SH-SY5Y (cell line): ENCODE results near the gene GJB2.

Experiments
- GATA2 ChIP-seq: IDR thresholded peaks from 2 replicates; pipeline ENCODE4 v1.6.1; 2011; ENCODE audit warnings: mild to moderate bottlenecking, low read depth, low read length
- GATA3 ChIP-seq: IDR thresholded peaks from 2 replicates; pipeline ENCODE4 v1.6.1; 2011; ENCODE audit warnings: low read depth, mild to moderate bottlenecking, low read length, moderate library complexity

DNA sequence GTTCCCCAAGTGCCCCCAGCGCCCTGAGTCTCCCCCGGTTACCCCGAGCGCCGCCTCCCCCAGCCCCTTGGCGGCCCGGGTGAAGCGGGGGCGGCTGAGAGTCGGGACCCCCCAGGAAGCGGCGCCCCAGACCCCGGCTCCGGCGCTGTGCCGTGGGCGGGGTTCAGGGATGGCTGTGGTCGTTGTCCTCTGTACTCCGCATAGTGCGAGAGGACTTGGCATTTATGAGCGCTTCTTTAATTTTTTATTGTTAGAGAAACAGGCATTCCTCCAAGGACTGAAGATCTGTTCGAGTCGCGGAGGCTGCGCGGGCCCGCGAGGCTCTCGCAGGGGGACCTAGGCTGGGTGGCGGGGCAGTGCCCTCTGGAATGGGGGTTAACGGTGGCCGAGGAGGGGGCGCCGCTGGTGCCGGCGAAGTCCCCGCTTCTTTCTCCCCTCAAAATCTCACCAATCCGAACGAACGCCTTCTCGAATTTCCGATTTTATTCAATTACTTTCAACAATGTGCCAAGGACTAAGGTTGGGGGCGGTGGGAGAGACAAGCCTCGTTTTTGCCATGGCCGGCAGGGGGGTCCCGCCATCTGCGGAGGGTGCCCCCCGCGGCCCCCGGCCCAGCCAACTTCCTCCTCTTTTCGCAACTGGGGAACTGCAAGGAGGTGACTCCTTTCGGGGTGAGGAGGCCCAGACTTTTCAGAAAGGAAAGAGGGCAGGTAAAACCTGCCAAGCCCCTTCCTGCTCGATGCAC lies 596 bp upstream of the GJB2 start:
- no peak for TF ChIP-seq GATA2
- TF ChIP-seq GATA3, result no peak
